ENCODE measurements around the gene DIAPH2. TPM values are rescaled to one million over a fixed set of nuclear protein-coding genes. Genes with fewer than 3 reads are reported as not detected.
"Not testable (repeated sequence)": the region's sequence is repeated elsewhere in the genome, so short reads cannot be mapped to it uniquely, and the experiment has no call there.

The DIAPH2 gene
- total RNA-seq, 1 experiment from 2014 or later = 10.9 TPM

GRCh38 chrX:97405031-97405660 lies 720.5 kb downstream of the DIAPH2 start:
- RAD21 ChIA-PET (ENCODE audit: low non-redundant PET in 1 of 2, low total read pairs in 2 of 2, uncharacterized antibody in 2 of 2, unreplicated experiment in 2 of 2) = no interaction called here
- Histone ChIP-seq H2AFZ (ENCODE audit: low read depth, low read length, poor library complexity, severe bottlenecking) (no peak overlapping the region), H3K4me3 (replicated peaks in 1 of 2; ENCODE audit: low read depth in 1 of 2, low read length in 2 of 2) (no peak overlapping the region), H3K9ac (ENCODE audit: low read length) (no peak overlapping the region), H3K9me3 (ENCODE audit: control insufficient read depth in 1 of 2, insufficient read depth in 1 of 2, low read depth in 1 of 2, low read length in 2 of 2) (no peaks in the 10 kb centered on the region), H3K4me1 (ENCODE audit: control insufficient read depth in 1 of 2, insufficient read depth in 2 of 2, low read length in 2 of 2) (no peaks in the 10 kb centered on the region; a peak in 1 of 4 replicates), H3K27me3 (ENCODE audit: insufficient read depth, low read length) (no peaks in the 10 kb centered on the region), H3K79me2 (ENCODE audit: insufficient read depth, low read length) (no peaks in the 10 kb centered on the region), H4K20me1 (ENCODE audit: insufficient read depth) (no peaks in the 10 kb centered on the region), H3K9me2 (ENCODE audit: insufficient read depth) (no peaks in the 10 kb centered on the region), H3K36me3 (ENCODE audit: control insufficient read depth in 1 of 2, insufficient read depth in 2 of 2, low read length in 2 of 2) (no peaks in the 10 kb centered on the region), H3K27ac (ENCODE audit: low read depth, low read length) (no peak overlapping the region), H3K4me2 (ENCODE audit: low read length) (no peak overlapping the region)
- DNase-seq (ENCODE audit: low read depth, low spot score) (no peak), ATAC-seq (no peak)
- TF ChIP-seq MAX (IDR thresholded peaks at IDR 0.05) = no peak
- no peak for TF ChIP-seq EZH2phosphoT487 (IDR thresholded peaks at IDR 0.05; ENCODE audit: borderline replicate concordance)
- TF ChIP-seq EZH2 (IDR thresholded peaks at IDR 0.05) = no peak
- no peak for TF ChIP-seq CBX3 (IDR thresholded peaks at IDR 0.05; ENCODE audit: low read depth)
- TF ChIP-seq CEBPB (IDR thresholded peaks at IDR 0.05; ENCODE audit: low read depth) = no peak
- TF ChIP-seq ZNF274 (IDR thresholded peaks at IDR 0.05; ENCODE audit: low read depth, low read length) = no peak
- TF ChIP-seq ELF1 (IDR thresholded peaks at IDR 0.05; ENCODE audit: borderline replicate concordance, low read depth) = no peak
- TF ChIP-seq YY1 (IDR thresholded peaks at IDR 0.05; ENCODE audit: extremely low read depth, insufficient replicate concordance, low read depth, low read length) = no peak
- no peak for TF ChIP-seq FOSL1 (IDR thresholded peaks at IDR 0.05; ENCODE audit: low read depth)
- no peak for TF ChIP-seq POLR2A (IDR thresholded peaks at IDR 0.05; ENCODE audit: borderline replicate concordance, extremely low read depth, insufficient read depth, insufficient read length)
- TF ChIP-seq POLR2AphosphoS5 (IDR thresholded peaks at IDR 0.05; ENCODE audit: low read depth, low read length) = no peak
- TF ChIP-seq ATF3 (IDR thresholded peaks at IDR 0.05) = no peak
- CTCF ChIA-PET = no interaction called here
- POLR2A ChIA-PET = no interaction called here
- intact Hi-C loops (cut with micrococcal nuclease) = no loop called here
- no TSS peak for BruUV-seq (replicated peaks)

DNA sequence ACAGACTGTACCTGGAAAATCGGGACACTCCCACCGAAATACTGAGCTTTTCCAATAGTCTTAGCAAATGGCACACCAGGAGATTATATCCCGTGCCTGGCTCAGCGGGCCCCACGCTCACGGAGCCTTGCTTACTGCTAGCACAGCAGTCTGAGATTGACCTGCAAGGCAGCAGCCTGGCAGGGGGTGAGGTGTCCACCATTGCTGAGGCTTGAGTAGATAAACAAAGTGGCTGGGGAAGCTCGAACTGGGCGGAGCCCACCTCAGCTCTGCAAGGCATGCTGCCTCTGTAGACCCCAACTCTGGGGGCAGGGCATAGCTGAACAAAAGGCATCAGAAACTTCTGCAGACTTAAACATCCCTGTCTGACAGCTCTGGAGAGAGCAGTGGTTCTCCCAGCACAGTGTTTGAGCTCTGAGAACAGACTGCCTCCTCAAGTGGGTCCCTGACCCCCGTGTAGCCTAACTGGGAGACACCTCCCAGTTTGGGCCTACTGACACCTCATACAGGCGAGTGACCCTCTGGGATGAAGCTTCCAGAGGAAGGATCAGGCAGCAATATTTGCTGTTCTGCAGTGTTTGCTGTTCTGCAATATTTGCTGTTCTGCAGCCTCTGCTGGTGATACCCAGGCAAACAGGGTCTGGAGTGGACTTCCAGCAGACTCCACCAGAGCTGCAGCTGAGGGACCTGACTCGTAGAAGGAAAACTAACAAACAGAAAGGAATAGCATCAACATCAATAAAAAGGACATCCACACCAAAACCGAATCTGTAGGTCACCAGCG lies 725.2 kb downstream of the DIAPH2 start:
- CTCF ChIA-PET; POLR2A ChIA-PET; H3K4me2 ChIP-seq (ENCODE audit: low read length); H3K36me3 ChIP-seq (ENCODE audit: control insufficient read depth in 1 of 2, insufficient read depth in 2 of 2, low read length in 2 of 2); H3K4me3 ChIP-seq (replicated peaks in 1 of 2; ENCODE audit: low read depth in 1 of 2, low read length in 2 of 2); H3K27ac ChIP-seq (ENCODE audit: low read depth, low read length); ATAC-seq; H3K4me1 ChIP-seq (ENCODE audit: control insufficient read depth in 1 of 2, insufficient read depth in 2 of 2, low read length in 2 of 2); BruUV-seq (replicated peaks); H3K79me2 ChIP-seq (ENCODE audit: insufficient read depth, low read length); DNase-seq (ENCODE audit: low read depth, low spot score); intact Hi-C loops (cut with micrococcal nuclease); H3K9me2 ChIP-seq (ENCODE audit: insufficient read depth); RAD21 ChIA-PET (ENCODE audit: low non-redundant PET in 1 of 2, low total read pairs in 2 of 2, uncharacterized antibody in 2 of 2, unreplicated experiment in 2 of 2); H2AFZ ChIP-seq (ENCODE audit: low read depth, low read length, poor library complexity, severe bottlenecking); H3K9me3 ChIP-seq (ENCODE audit: control insufficient read depth in 1 of 2, insufficient read depth in 1 of 2, low read depth in 1 of 2, low read length in 2 of 2); H3K9ac ChIP-seq (ENCODE audit: low read length); H4K20me1 ChIP-seq (ENCODE audit: insufficient read depth); H3K27me3 ChIP-seq (ENCODE audit: insufficient read depth, low read length): not testable (repeated sequence)

All from HCT116 (cell line).